BJ (cell line): ENCODE measurements around the gene ECE1. TPM values are rescaled to one million over a fixed set of nuclear protein-coding genes. Genes with fewer than 3 reads are reported as not detected.

Experiments
- CTCF ChIA-PET: fragments of 350-600 bp; formaldehyde crosslinking; extraction: SDS; loops from one replicate; lab custom pipeline; 2021; ENCODE audit warnings: antibody characterized with exemption, inconsistent platforms; lab: Yijun Ruan, JAX
- POLR2A ChIA-PET: fragments of 300-600 bp; sonication (Branson Sonifier 250); formaldehyde crosslinking; extraction: SDS; loops from one replicate; lab custom pipeline; 2021; ENCODE audit warnings: antibody characterized with exemption; lab: Charles Lee
- DNase-seq: peaks from one replicate; pipeline ENCODE4 v3.0.0-alpha.2; 2011; ENCODE audit warnings: low read depth
- H3K27me3 ChIP-seq: 2 replicates; pipeline ENCODE4 v1.6.0; 2011; ENCODE audit warnings: low read length; ENCODE audit not compliant: control insufficient read depth, insufficient read depth
- H3K36me3 ChIP-seq: 2 replicates; pipeline ENCODE4 v1.5.1; 2011; ENCODE audit warnings: low read length; ENCODE audit not compliant: control insufficient read depth, insufficient read depth
- H3K4me3 ChIP-seq: 2 replicates; pipeline ENCODE4 v1.5.1; 2011; ENCODE audit warnings: low read depth, mild to moderate bottlenecking, control low read depth, low read length
- CTCF ChIP-seq: IDR thresholded peaks from 2 replicates; pipeline ENCODE4 v1.5.1; 2011; ENCODE audit warnings: low read depth, mild to moderate bottlenecking, control low read depth, inconsistent platforms, low read length, moderate library complexity; ENCODE audit not compliant: insufficient read depth
- polyA plus RNA-seq: library from polyadenylated mRNA; depleted of rRNA; stranded (reverse); fragments of >200 nt; gene quantifications from 2 replicates; pipeline ENCODE4 v1.2.3, GENCODE V29; 2011

The ECE1 gene
- polyA plus RNA-seq, 1 experiment: 150 TPM

GRCh38 chr1:21300774-21301173 is 10.5 kb upstream of the ECE1 start:
- no peaks in the 10 kb centered on the region for H3K36me3 ChIP-seq
- no peak for TF ChIP-seq CTCF
- no peak overlapping the region for H3K4me3 ChIP-seq
- DNase-seq: no peak
- POLR2A ChIA-PET: no interaction called here
- no peaks in the 10 kb centered on the region for H3K27me3 ChIP-seq
- CTCF ChIA-PET: interaction anchor here (0.7 to 5.3 kb wide), 7 partner anchors 19 to 199 kb away, joined by 3 to 19 read pairs (median 6); no protein-coding TSS in a partner anchor

GRCh38 chr1:21299780-21300395 is 9.6 kb upstream of the ECE1 start:
- POLR2A ChIA-PET: no interaction called here
- DNase-seq: no peak
- CTCF ChIA-PET: interaction anchor here (0.6 to 5.3 kb wide), 12 partner anchors 13 to 191 kb away, joined by 3 to 19 read pairs (median 4); no protein-coding TSS in a partner anchor
- TF ChIP-seq CTCF: no peak
- Histone ChIP-seq H3K4me3 (no peak overlapping the region), H3K27me3 (no peaks in the 10 kb centered on the region), H3K36me3 (no peaks in the 10 kb centered on the region)

GRCh38 chr1:21298981-21299391 is 8.7 kb upstream of the ECE1 start:
- POLR2A ChIA-PET: no interaction called here
- TF ChIP-seq CTCF: no peak

GRCh38 chr1:21297975-21298374 is 7.7 kb upstream of the ECE1 start:
- POLR2A ChIA-PET: no interaction called here
- Histone ChIP-seq H3K4me3 (no peak overlapping the region), H3K36me3 (no peaks in the 10 kb centered on the region), H3K27me3 (no peaks in the 10 kb centered on the region)
- CTCF ChIA-PET: interaction anchor here (0.8 to 1.1 kb wide), 2 partner anchors 36 to 66 kb away, joined by 3 read pairs; no protein-coding TSS in a partner anchor
- DNase-seq: no peak
- no peak for TF ChIP-seq CTCF

More at GRCh38 chr1:21298981-21299391, 8.7 kb upstream of the ECE1 start:
- no peak for DNase-seq
- Histone ChIP-seq H3K36me3 (no peaks in the 10 kb centered on the region), H3K4me3 (no peak overlapping the region), H3K27me3 (no peaks in the 10 kb centered on the region)
- CTCF ChIA-PET: interaction anchor here (0.6 to 2.1 kb wide), 7 partner anchors 14 to 67 kb away, joined by 3 to 6 read pairs (median 4); no protein-coding TSS in a partner anchor

GRCh38 chr1:21296509-21297354 is 6.5 kb upstream of the ECE1 start:
- Histone ChIP-seq H3K27me3 (no peaks in the 10 kb centered on the region), H3K36me3 (no peaks in the 10 kb centered on the region), H3K4me3 (no peak overlapping the region)
- ChIA-PET POLR2A (no interaction called here), CTCF (interaction anchor here (1.5 kb wide), 1 partner anchor 72 kb away, joined by 7 read pairs; no protein-coding TSS in a partner anchor)
- no peak for DNase-seq
- no peak for TF ChIP-seq CTCF
